Mesendoderm (in vitro differentiated cells): ENCODE data around the gene IDNK.

Experiments used
- DNase-seq: peaks from one replicate; pipeline ENCODE4 v3.0.0; 2013
- H2AK5ac ChIP-seq: 2 replicates; pipeline ENCODE4 v1.6.1; 2013; ENCODE audit warnings: low read length, inconsistent platforms
- H2BK120ac ChIP-seq: 2 replicates; pipeline ENCODE4 v1.6.1; 2013; ENCODE audit warnings: low read depth, mild to moderate bottlenecking, low read length, moderate library complexity, mixed read lengths
- H2BK15ac ChIP-seq: replicated peaks from 2 replicates; pipeline ENCODE4 v1.6.1; 2013; ENCODE audit warnings: low read depth, mild to moderate bottlenecking, moderate library complexity
- H2BK5ac ChIP-seq: 2 replicates; pipeline ENCODE4 v1.6.1; 2013; ENCODE audit warnings: low read length, inconsistent platforms
- H3K18ac ChIP-seq: 2 replicates; pipeline ENCODE4 v1.6.1; 2013; ENCODE audit warnings: mild to moderate bottlenecking, low read length, mixed read lengths
- H3K23ac ChIP-seq: one replicate; pipeline ENCODE4 v1.6.1; 2013; ENCODE audit warnings: low read length
- H3K27ac ChIP-seq: 2 replicates; pipeline ENCODE4 v1.5.1; 2013; ENCODE audit warnings: low read depth, mild to moderate bottlenecking, inconsistent platforms, low read length, moderate library complexity
- H3K27me3 ChIP-seq: 2 replicates; pipeline ENCODE4 v1.6.1; 2013; ENCODE audit warnings: low read length, control low read depth, mild to moderate bottlenecking, inconsistent platforms; ENCODE audit not compliant: insufficient read depth, poor library complexity
- H3K36me3 ChIP-seq: 2 replicates; pipeline ENCODE4 v1.6.1; 2013; ENCODE audit warnings: low read length, inconsistent platforms; ENCODE audit not compliant: control insufficient read depth, insufficient read depth
- H3K4ac ChIP-seq: one replicate; pipeline ENCODE4 v1.6.1; 2013; ENCODE audit warnings: low read depth, mild to moderate bottlenecking, low read length, moderate library complexity
- H3K4me1 ChIP-seq: 2 replicates; pipeline ENCODE4 v1.6.1; 2013; ENCODE audit warnings: low read depth, low read length, inconsistent platforms; ENCODE audit not compliant: control insufficient read depth
- H3K4me2 ChIP-seq: 2 replicates; pipeline ENCODE4 v1.6.1; 2013; ENCODE audit warnings: low read length
- H3K4me3 ChIP-seq: 2 replicates; pipeline ENCODE4 v1.5.1; 2013; ENCODE audit warnings: mild to moderate bottlenecking, low read length
- H3K56ac ChIP-seq: one replicate; pipeline ENCODE4 v1.6.1; 2013; ENCODE audit warnings: low read length
- H3K79me1 ChIP-seq: 2 replicates; pipeline ENCODE4 v1.6.1; 2013; ENCODE audit warnings: low read length, inconsistent platforms
- H3K79me2 ChIP-seq: 2 replicates; pipeline ENCODE4 v1.6.1; 2013; ENCODE audit warnings: mild to moderate bottlenecking, low read length; ENCODE audit not compliant: control insufficient read depth, insufficient read depth
- H3K9ac ChIP-seq: 2 replicates; pipeline ENCODE4 v1.6.1; 2013; ENCODE audit warnings: low read length, inconsistent platforms
- H4K5ac ChIP-seq: one replicate; pipeline ENCODE4 v1.6.1; 2013; ENCODE audit warnings: low read length
- H4K8ac ChIP-seq: one replicate; pipeline ENCODE4 v1.6.1; 2013; ENCODE audit warnings: low read depth, mild to moderate bottlenecking, control low read depth, low read length, moderate library complexity
- WGBS: extraction: QIAGEN DNeasy Blood & Tissue Kit; methylation state at CpG from one replicate; pipeline ENCODE4 v1.1.7; 2013; ENCODE audit warnings: low lambda C conversion rate, missing lambda C conversion rate; ENCODE audit not compliant: insufficient coverage; ENCODE audit errors: extremely low coverage; 5-methylcytosine and 5-hydroxymethylcytosine counted together

Gene IDNK

GRCh38 chr9:83651558-83651957, 28.6 kb downstream of the IDNK start:
- no peaks in the 10 kb centered on the region for H3K4me1 ChIP-seq
- WGBS, result no CpG with 5 or more reads among the region's 2 CpGs
- H3K79me2 ChIP-seq, result no peaks in the 10 kb centered on the region
- no peak overlapping the region for H2BK15ac ChIP-seq
- peaks cover 3% of the 10 kb centered on the region for H3K36me3 ChIP-seq
- H3K4ac ChIP-seq, result no peak overlapping the region
- no peak overlapping the region for H2BK120ac ChIP-seq
- H3K4me2 ChIP-seq, result no peak overlapping the region
- DNase-seq, result no peak
- H3K27me3 ChIP-seq, result no peaks in the 10 kb centered on the region
- no peak overlapping the region for H4K5ac ChIP-seq
- no peak overlapping the region for H2AK5ac ChIP-seq
- no peak overlapping the region for H3K27ac ChIP-seq
- no peak overlapping the region for H3K4me3 ChIP-seq
- no peak overlapping the region for H3K23ac ChIP-seq
- H3K56ac ChIP-seq, result no peak overlapping the region
- H3K9ac ChIP-seq, result no peak overlapping the region
- no peak overlapping the region for H2BK5ac ChIP-seq
- no peak overlapping the region for H3K18ac ChIP-seq
- no peak overlapping the region for H4K8ac ChIP-seq
- H3K79me1 ChIP-seq, result peaks cover 2% of the 10 kb centered on the region

GRCh38 chr9:83652433-83652832, 29.5 kb downstream of the IDNK start:
- no peaks in the 10 kb centered on the region for H3K27me3 ChIP-seq
- H2BK15ac ChIP-seq, result no peak overlapping the region
- no peaks in the 10 kb centered on the region for H3K4me1 ChIP-seq
- peaks cover 2% of the 10 kb centered on the region for H3K79me1 ChIP-seq
- no peak overlapping the region for H3K27ac ChIP-seq
- H3K23ac ChIP-seq, result no peak overlapping the region
- H3K4me3 ChIP-seq, result no peak overlapping the region
- DNase-seq, result no peak
- H4K5ac ChIP-seq, result no peak overlapping the region
- H3K79me2 ChIP-seq, result no peaks in the 10 kb centered on the region
- WGBS, result no CpG with 5 or more reads among the region's 1 CpG
- no peak overlapping the region for H2BK120ac ChIP-seq
- H3K9ac ChIP-seq, result no peak overlapping the region
- no peak overlapping the region for H3K4me2 ChIP-seq
- no peak overlapping the region for H3K18ac ChIP-seq
- H3K36me3 ChIP-seq, result peaks cover 3% of the 10 kb centered on the region
- H4K8ac ChIP-seq, result no peak overlapping the region
- H2AK5ac ChIP-seq, result no peak overlapping the region
- H3K56ac ChIP-seq, result no peak overlapping the region
- H3K4ac ChIP-seq, result no peak overlapping the region
- no peak overlapping the region for H2BK5ac ChIP-seq

GRCh38 chr9:83655433-83655832, 32.5 kb downstream of the IDNK start:
- Histone ChIP-seq H3K56ac (no peak overlapping the region), H3K27ac (no peak overlapping the region), H2BK120ac (no peak overlapping the region), H3K18ac (no peak overlapping the region), H2BK5ac (no peak overlapping the region), H3K4ac (no peak overlapping the region), H3K79me2 (no peaks in the 10 kb centered on the region), H3K23ac (no peak overlapping the region), H2BK15ac (no peak overlapping the region), H3K27me3 (no peaks in the 10 kb centered on the region), H4K8ac (no peak overlapping the region), H3K9ac (no peak overlapping the region), H4K5ac (no peak overlapping the region), H3K4me2 (no peak overlapping the region), H3K79me1 (peaks cover 2% of the 10 kb centered on the region), H3K4me3 (no peak overlapping the region), H3K4me1 (no peaks in the 10 kb centered on the region), H2AK5ac (no peak overlapping the region), H3K36me3 (peaks cover 5% of the 10 kb centered on the region)
- no CpG with 5 or more reads among the region's 1 CpG for WGBS
- DNase-seq, result no peak

GRCh38 chr9:83656032-83656680, 33.2 kb downstream of the IDNK start:
- Histone ChIP-seq H3K4ac (no peak overlapping the region), H3K79me1 (peaks cover 2% of the 10 kb centered on the region), H2BK120ac (no peak overlapping the region), H3K23ac (no peak overlapping the region), H4K5ac (no peak overlapping the region), H3K4me3 (no peak overlapping the region), H3K27ac (no peak overlapping the region), H3K9ac (no peak overlapping the region), H2AK5ac (no peak overlapping the region), H3K4me2 (no peak overlapping the region), H2BK5ac (no peak overlapping the region), H2BK15ac (no peak overlapping the region), H3K36me3 (peaks cover 5% of the 10 kb centered on the region), H4K8ac (no peak overlapping the region), H3K56ac (no peak overlapping the region), H3K4me1 (no peaks in the 10 kb centered on the region), H3K79me2 (no peaks in the 10 kb centered on the region), H3K18ac (no peak overlapping the region), H3K27me3 (no peaks in the 10 kb centered on the region)
- WGBS, result no CpG with 5 or more reads among the region's 2 CpGs
- DNase-seq, result no peak

- H3K4ac ChIP-seq, result no peak overlapping the region
- no peak overlapping the region for H3K4me2 ChIP-seq
- WGBS, result no CpG with 5 or more reads among the region's 6 CpGs
- no peak overlapping the region for H2BK5ac ChIP-seq
- H3K23ac ChIP-seq, result no peak overlapping the region
- H3K27ac ChIP-seq, result no peak overlapping the region
- H3K79me2 ChIP-seq, result no peaks in the 10 kb centered on the region
- H2BK15ac ChIP-seq, result no peak overlapping the region
- no peak overlapping the region for H3K18ac ChIP-seq
- peaks cover 5% of the 10 kb centered on the region for H3K36me3 ChIP-seq
- H3K56ac ChIP-seq, result no peak overlapping the region
- DNase-seq, result no peak
- peaks cover 2% of the 10 kb centered on the region for H3K79me1 ChIP-seq
- no peak overlapping the region for H3K9ac ChIP-seq
- no peaks in the 10 kb centered on the region for H3K27me3 ChIP-seq
- no peak overlapping the region for H2BK120ac ChIP-seq
- H4K8ac ChIP-seq, result no peak overlapping the region
- no peaks in the 10 kb centered on the region for H3K4me1 ChIP-seq
- H3K4me3 ChIP-seq, result no peak overlapping the region
- no peak overlapping the region for H4K5ac ChIP-seq
- no peak overlapping the region for H2AK5ac ChIP-seq
Measured at GRCh38 chr9:83656952-83657351, 34.0 kb downstream of the IDNK start.

- WGBS, result no CpG with 5 or more reads among the region's 3 CpGs
- Histone ChIP-seq H3K36me3 (peaks cover 3% of the 10 kb centered on the region), H3K79me2 (no peaks in the 10 kb centered on the region), H2BK15ac (no peak overlapping the region), H2AK5ac (no peak overlapping the region), H4K5ac (no peak overlapping the region), H2BK120ac (no peak overlapping the region), H4K8ac (no peak overlapping the region), H3K4me3 (no peak overlapping the region), H3K9ac (no peak overlapping the region), H3K4me2 (no peak overlapping the region), H3K79me1 (no peaks in the 10 kb centered on the region), H3K27me3 (no peaks in the 10 kb centered on the region), H3K18ac (no peak overlapping the region), H3K23ac (no peak overlapping the region), H2BK5ac (no peak overlapping the region), H3K4ac (no peak overlapping the region), H3K27ac (no peak overlapping the region), H3K56ac (no peak overlapping the region), H3K4me1 (no peaks in the 10 kb centered on the region)
- no peak for DNase-seq
Measured at GRCh38 chr9:83662933-83663332, 40.0 kb downstream of the IDNK start.
